ENCODE results near the gene NRL.

- no peak for TF ChIP-seq EZH2 (IDR thresholded peaks at IDR 0.05; ENCODE audit: insufficient read depth, poor library complexity, severe bottlenecking)
- TF ChIP-seq EZH2phosphoT487 (IDR thresholded peaks at IDR 0.05; ENCODE audit: insufficient read depth, low read depth) = no peak
Measured at GRCh38 chr14:24110523-24110922, 4.2 kb downstream of the NRL start.
